GM18519 (cell line): ENCODE results near the gene DGLUCY.
"Not testable (repeated sequence)": the region's sequence is repeated elsewhere in the genome, so short reads cannot be mapped to it uniquely, and the experiment has no call there.

Source experiments
- ATAC-seq: cut with Tn5 transposase; IDR thresholded peaks from one replicate; pipeline ENCODE4 v1.9.1; 2021; ENCODE audit warnings: mild to moderate bottlenecking, moderate library complexity; ENCODE audit not compliant: unreplicated experiment, low FRiP score

DGLUCY gene

GRCh38 chr14:91135039-91135438, 21.2 kb downstream of the DGLUCY start:
- no peak for ATAC-seq

DNA sequence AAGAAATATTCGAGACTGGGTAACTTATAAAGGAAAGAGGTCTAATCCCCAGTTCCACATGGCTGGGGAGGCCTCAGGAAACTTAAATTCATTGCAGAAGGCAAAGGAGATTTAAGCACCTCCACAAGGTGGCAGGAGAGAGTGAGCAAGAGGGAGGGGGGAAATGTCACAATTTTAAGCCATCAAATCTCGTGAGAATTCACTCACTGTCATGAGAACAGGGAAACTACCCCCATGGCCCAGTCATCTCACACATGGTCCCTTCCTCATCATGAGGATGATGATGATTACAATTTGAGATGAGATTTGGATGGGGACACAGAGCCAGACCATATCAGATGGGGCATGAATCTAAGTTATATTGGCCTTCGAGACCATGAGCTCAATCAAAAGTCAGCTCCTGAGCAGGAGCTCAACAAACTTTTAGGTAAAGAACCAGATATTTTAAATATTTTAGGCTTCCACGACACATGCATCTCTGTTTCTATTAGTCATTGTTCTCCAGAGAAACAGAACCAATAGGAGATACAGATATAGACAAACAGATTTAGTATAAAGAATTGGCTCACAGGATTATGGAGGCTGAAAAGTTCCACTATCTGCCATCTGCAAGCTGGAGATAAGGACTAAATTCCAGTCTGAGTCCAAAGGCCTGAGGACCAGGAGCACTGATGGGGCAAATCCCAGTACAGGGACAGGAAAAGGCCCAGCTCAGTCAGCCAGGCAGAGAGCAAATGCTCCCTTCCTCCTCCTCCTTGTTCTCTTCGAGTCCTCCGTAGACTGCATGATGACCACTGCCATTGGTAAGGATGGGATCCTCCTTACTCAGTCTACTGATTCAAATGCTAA, 24.9 kb downstream of the DGLUCY start:
- no peak for ATAC-seq

- ATAC-seq: no peak
Measured at GRCh38 chr14:91139776-91140175, 25.9 kb downstream of the DGLUCY start.

DNA sequence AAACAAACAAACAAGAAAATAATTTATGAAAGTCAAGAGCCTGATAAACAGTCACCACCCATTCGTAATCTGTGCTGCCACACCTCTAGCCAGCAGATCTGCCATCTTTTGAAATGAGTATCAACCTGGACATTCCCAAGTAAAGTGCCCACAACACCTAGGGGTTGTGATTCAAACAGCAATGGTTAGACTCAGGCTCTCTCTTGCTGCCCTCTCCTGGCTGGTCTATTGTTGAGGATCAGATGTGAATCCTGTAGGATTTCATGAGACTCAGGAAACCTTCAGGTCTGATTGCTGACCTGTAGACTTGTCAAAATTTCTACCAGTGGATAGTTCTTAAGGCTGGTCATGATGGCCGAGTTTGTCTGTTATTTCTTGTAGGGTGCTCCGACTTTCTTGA, 26.8 kb downstream of the DGLUCY start:
- no peak for ATAC-seq

GRCh38 chr14:91142214-91142668, 28.4 kb downstream of the DGLUCY start:
- peak; percentile 86 for ATAC-seq

GRCh38 chr14:91143862-91144261, 30.0 kb downstream of the DGLUCY start:
- no peak for ATAC-seq

DNA sequence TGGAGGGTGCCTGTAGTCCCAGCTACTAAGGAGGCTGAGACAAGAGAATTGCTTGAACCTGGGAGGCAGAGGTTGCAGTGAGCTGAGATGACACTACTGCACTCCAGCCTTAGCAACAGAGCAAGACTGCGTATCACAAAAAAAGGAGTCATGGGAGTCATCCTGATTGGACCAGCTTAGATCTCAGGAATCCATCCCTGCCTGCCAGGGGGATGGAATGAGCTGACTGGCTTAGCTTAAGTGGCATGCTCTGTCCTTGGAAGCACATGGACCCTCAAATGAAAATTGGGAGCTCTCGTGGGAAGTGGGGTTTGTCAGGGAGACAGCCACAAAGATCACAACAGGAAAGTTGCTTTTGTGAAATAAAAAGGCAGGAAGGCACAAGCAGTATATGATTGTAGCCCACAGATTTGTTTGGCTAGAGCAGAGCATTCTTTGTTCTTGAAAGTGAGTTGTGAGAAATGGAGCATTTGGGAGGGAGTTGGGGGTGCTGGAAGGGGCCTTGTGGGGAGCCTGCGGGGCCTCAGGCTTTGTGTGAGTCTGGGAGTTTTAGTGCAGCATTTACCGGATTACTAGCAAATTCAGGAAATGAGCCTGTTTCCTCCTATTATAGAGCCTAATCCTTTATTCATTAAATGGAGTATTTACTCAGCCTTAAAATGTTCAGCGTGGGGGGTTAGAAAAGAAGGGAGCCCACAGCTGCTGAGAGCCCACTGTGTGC, 30.7 kb downstream of the DGLUCY start:
- ATAC-seq: no peak

DNA sequence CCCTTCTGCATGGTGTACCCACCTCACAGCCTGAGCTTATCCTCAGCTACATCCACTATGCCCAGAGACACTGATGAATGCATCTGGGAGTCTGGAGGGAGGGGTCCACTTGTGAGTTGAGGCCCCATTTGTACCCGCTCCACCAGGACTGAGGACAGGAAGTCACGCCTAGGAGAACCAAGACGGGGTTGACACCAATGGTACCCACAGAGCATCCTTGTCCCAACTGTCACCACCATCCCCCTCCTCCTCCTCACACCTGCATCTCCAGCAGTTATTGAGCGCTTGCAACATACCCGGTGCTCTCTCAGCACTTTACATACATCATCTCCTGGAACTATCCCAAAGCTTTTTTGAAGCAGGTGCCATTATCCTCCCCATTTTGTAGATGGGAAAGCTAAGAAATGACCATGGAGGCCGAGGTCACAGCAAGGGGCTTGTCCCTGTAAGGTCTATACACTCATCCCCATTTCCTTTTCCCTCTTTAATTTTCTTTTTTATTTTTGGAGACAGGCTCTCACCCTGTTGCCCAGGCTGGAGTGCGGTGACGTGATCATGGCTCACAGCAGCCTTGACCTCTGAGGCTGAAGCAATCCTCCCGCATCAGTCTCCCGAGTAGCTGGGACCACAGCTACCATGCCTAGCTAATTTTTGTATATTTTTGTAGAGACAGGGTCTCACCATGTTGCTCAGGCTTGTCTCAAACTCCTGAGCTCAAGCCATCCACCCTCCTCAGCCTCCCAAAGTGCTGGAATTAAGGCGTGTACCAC, 31.7 kb downstream of the DGLUCY start:
- no peak for ATAC-seq

- no peak for ATAC-seq
Measured at GRCh38 chr14:91146661-91147060, 32.8 kb downstream of the DGLUCY start.

- ATAC-seq: no peak
Measured at GRCh38 chr14:91149462-91149861, 35.6 kb downstream of the DGLUCY start.

DNA sequence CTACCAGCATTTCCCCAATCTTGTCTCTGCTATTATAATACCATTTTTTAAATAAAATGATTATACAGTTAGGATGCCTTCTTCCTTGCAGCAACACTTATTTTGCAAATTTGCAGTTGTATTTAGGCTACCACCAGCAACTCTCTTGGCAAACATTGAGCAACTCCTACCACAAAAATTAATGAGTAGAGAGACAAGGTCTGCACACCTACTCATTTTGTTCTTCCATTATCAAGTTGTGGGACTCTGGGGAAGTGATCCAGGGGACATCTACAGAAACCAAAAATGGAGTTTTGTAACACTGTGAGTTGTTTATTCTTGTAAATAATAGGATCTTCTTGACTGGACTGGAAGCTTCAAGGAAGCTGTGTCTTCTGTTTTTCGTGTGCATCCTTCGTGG, 38.6 kb downstream of the DGLUCY start:
- ATAC-seq: no peak

- no peak for ATAC-seq
Measured at GRCh38 chr14:91153360-91153759, 39.5 kb downstream of the DGLUCY start.

DNA sequence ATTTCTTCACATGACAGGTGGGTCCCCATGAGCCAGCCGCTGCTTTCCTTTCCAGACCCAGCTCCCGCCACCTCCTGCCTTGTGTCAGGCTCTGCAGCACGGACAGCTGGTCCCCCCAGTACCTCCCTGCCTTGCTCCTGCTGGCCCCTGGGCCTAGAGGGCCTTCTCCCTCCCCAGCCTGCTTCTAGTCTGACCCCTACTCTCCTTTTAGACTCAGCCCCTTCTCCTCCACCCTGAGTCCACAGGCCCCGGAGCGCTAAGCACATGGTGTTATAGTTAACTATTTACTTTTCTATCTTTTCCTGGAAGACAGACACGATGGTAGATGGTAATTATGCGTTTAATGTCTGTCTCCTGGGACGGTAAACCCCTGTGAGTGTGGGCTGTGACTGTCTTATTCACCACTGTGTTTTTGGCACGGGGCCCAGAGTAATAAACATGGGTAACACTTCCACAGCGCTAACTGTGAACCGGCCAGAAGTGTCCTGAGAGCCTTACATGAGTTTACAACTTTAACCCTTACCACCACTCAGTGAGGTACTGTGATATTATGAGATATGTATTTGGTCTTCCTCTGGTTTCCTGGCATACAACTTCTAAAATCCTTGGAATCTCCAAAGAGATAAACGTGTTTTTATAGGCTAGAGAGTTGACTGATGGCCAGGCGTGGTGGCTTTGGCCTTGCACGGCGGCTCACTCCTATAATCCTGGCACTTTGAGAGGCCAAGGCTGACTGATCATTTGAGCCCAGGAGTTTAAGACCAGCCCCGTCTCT, 41.2 kb downstream of the DGLUCY start:
- ATAC-seq: no peak

DNA sequence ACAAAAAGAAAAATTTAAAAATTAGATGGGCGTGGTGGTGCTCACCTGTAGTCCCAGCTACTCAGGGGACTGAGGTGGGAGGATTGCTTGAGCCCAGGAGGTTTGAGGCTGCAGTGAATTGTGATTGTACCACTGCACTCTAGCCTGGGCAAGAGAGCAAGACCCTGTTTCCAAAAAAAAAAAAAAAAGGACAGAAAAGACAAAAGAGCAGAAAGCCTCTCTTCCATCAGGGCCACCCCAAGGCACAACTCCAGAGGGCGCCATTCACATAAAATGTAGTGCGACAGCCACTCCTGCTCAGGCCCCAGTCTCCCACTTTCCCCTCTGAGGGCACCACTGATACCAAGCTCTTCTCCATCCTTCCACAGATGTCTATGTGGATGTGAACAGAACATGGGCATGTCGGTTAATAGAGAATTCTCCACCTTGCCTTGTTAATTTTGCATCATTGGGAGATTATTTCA, 41.8 kb downstream of the DGLUCY start:
- no peak for ATAC-seq

GRCh38 chr14:91156142-91156666, 42.3 kb downstream of the DGLUCY start:
- ATAC-seq: not testable (repeated sequence)

DNA sequence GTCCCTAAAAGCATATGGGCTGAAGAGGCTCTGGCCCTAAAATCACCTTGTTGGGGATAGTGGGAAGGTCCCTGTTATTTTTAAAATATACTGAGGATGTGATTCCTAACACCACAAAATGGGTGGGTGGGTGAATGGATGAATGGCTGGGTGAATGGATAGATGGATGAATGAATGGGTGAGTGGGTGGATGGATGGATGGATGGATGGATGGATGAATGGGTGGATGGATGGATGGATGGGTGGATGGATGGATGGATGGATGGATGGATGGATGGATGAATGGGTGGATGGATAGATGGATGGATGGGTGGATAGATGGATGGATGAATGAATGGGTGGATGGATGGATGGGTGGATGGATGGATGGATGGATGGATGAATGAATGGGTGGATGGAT, 43.0 kb downstream of the DGLUCY start:
- not testable (repeated sequence) for ATAC-seq

GRCh38 chr14:91158091-91158790, 44.4 kb downstream of the DGLUCY start:
- ATAC-seq: no peak

DNA sequence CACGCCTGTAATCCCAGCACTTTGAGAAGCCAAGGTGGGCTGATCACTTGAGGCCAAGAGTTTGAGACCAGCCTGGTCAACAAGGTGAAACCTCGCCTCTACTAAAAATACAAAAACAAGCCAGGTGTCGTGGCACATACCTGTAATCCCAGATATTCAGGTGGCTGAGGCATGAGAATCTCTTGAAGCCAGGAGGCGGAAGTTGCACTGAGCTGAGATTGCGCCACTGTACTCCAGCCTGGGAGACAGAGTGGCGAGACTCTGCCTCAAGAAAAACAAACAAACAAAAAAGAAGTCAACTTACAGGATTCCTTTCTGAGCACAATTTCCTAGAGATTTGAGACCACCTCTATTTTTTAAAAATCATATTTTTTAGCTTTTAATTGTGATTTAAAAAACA, 45.3 kb downstream of the DGLUCY start:
- no peak for ATAC-seq

- no peak for ATAC-seq
Measured at GRCh38 chr14:91159906-91160305, 46.0 kb downstream of the DGLUCY start.
